ENCODE data around the gene ZNF394.

ZNF394 gene

GRCh38 chr7:99493823-99494222 lies 6.3 kb downstream of the ZNF394 start:
- DNase-seq (ENCODE audit: low read depth, low spot score) = no peak

- no peak for DNase-seq (ENCODE audit: low read depth, low spot score)
Measured at GRCh38 chr7:99490878-99491277, 9.2 kb downstream of the ZNF394 start.

GRCh38 chr7:99489235-99489634 lies 10.8 kb downstream of the ZNF394 start:
- DNase-seq (ENCODE audit: low read depth, low spot score) = no peak

GRCh38 chr7:99485094-99485493 lies 15.0 kb downstream of the ZNF394 start:
- DNase-seq (ENCODE audit: low read depth, low spot score) = no peak

GRCh38 chr7:99478464-99479440 lies 21.3 kb downstream of the ZNF394 start:
- no peak for DNase-seq (ENCODE audit: low read depth, low spot score)

GRCh38 chr7:99476107-99476506 lies 24.0 kb downstream of the ZNF394 start:
- no peak for DNase-seq (ENCODE audit: low read depth, low spot score)

- no peak for DNase-seq (ENCODE audit: low read depth, low spot score)
Measured at GRCh38 chr7:99473315-99473596, 26.8 kb downstream of the ZNF394 start.

GRCh38 chr7:99472561-99473314 lies 27.3 kb downstream of the ZNF394 start, which contains the start of gene ZNF789:
Gene ZNF789, plus strand, starts transcription at chr7:99472890. Its CDS starts 3,567 bp downstream, at chr7:99476457.
- peak; percentile 85 for DNase-seq (ENCODE audit: low read depth, low spot score)

GRCh38 chr7:99469381-99470065 lies 30.6 kb downstream of the ZNF394 start:
- DNase-seq (ENCODE audit: low read depth, low spot score) = no peak

GRCh38 chr7:99468336-99468918 lies 31.7 kb downstream of the ZNF394 start:
- DNase-seq (ENCODE audit: low read depth, low spot score) = no peak

GRCh38 chr7:99465421-99465768 lies 34.7 kb downstream of the ZNF394 start:
- no peak for DNase-seq (ENCODE audit: low read depth, low spot score)

GRCh38 chr7:99461221-99461620 lies 38.9 kb downstream of the ZNF394 start:
- no peak for DNase-seq (ENCODE audit: low read depth, low spot score)

- no peak for DNase-seq (ENCODE audit: low read depth, low spot score)
Measured at GRCh38 chr7:99460651-99461050, 39.4 kb downstream of the ZNF394 start.

- no peak for DNase-seq (ENCODE audit: low read depth, low spot score)
Measured at GRCh38 chr7:99459087-99459486, 41.0 kb downstream of the ZNF394 start.

- no peak for DNase-seq (ENCODE audit: low read depth, low spot score)
Measured at GRCh38 chr7:99457650-99458493, 42.2 kb downstream of the ZNF394 start.

- no peak for DNase-seq (ENCODE audit: low read depth, low spot score)
Measured at GRCh38 chr7:99457050-99457649, 42.9 kb downstream of the ZNF394 start.

- DNase-seq (ENCODE audit: low read depth, low spot score) = no peak
Measured at GRCh38 chr7:99456288-99456687, 43.8 kb downstream of the ZNF394 start.

GRCh38 chr7:99455874-99456273 lies 44.2 kb downstream of the ZNF394 start:
- no peak for DNase-seq (ENCODE audit: low read depth, low spot score)

- no peak for DNase-seq (ENCODE audit: low read depth, low spot score)
Measured at GRCh38 chr7:99453105-99453504, 47.0 kb downstream of the ZNF394 start.

GRCh38 chr7:99452541-99452940 lies 47.5 kb downstream of the ZNF394 start:
- no peak for DNase-seq (ENCODE audit: low read depth, low spot score)

- DNase-seq (ENCODE audit: low read depth, low spot score) = no peak
Measured at GRCh38 chr7:99451936-99452335, 48.1 kb downstream of the ZNF394 start.
